Body of pancreas (tissue), 4 donors: ENCODE data around the gene RAP1GAP2.

Experiments used
- POLR2A ChIP-seq, 3 donors: fragments of 450-650 bp; IDR thresholded peaks; one replicate each; pipeline ENCODE4 v1.6.1; 2016; ENCODE audit warnings: antibody characterized with exemption in 3 of 3, mild to moderate bottlenecking in 2 of 3
- TF ChIP-seq, protein P1 (sequence below), 7 experiments: fragments of 450-650 bp in 4 of 7; fragments of 200-600 bp in 3 of 7; sonication (generic) in 3 of 7; IDR thresholded peaks; one replicate each; pipeline ENCODE4 v1.5.1; 2016 to 2019; ENCODE audit warnings: antibody characterized with exemption in 7 of 7

DNA sequence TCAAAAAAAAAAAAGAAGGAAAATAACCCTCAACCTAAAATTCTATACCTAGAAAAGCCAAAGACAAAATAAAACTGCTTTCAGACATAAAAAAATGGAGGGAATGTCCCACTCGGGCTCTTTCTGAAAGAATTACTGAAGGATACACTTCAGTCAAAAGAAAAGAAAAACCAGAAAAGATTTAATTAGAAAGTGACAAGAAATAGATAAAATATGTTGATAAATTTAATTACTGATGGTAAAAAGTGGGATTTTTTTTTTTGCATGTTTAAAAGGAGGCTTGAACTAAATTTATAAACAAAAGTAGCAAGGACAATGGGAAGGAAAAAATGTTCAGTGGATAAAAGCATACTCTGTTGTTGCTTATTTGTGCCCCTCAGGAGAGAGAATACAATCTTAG lies 178.1 kb downstream of the RAP1GAP2 start:
- TF ChIP-seq, protein P1, sequence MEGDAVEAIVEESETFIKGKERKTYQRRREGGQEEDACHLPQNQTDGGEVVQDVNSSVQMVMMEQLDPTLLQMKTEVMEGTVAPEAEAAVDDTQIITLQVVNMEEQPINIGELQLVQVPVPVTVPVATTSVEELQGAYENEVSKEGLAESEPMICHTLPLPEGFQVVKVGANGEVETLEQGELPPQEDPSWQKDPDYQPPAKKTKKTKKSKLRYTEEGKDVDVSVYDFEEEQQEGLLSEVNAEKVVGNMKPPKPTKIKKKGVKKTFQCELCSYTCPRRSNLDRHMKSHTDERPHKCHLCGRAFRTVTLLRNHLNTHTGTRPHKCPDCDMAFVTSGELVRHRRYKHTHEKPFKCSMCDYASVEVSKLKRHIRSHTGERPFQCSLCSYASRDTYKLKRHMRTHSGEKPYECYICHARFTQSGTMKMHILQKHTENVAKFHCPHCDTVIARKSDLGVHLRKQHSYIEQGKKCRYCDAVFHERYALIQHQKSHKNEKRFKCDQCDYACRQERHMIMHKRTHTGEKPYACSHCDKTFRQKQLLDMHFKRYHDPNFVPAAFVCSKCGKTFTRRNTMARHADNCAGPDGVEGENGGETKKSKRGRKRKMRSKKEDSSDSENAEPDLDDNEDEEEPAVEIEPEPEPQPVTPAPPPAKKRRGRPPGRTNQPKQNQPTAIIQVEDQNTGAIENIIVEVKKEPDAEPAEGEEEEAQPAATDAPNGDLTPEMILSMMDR (IDR thresholded peaks at IDR 0.05) = no peak
- TF ChIP-seq POLR2A (IDR thresholded peaks at IDR 0.05) = no peak
